GM18951 (cell line): ENCODE data around the gene EED.
"Not testable (repeated sequence)": the region's sequence is repeated elsewhere in the genome, so short reads cannot be mapped to it uniquely, and the experiment has no call there.

Experiments used
- POLR2A ChIP-seq: IDR thresholded peaks from 4 replicates; pipeline ENCODE4 v1.6.1; 2011; ENCODE audit warnings: mild to moderate bottlenecking; ENCODE audit not compliant: insufficient read length, insufficient read depth; ENCODE audit errors: extremely low read depth
- in situ Hi-C: fragments of 300-500 bp; cut with MboI; formaldehyde crosslinking; loops from one replicate; pipeline ENCODE4 v1.12.0; 2022; ENCODE audit warnings: low sequenced_read_pairs, mixed read lengths, inconsistent platforms; ENCODE audit not compliant: unreplicated experiment

Gene EED

DNA sequence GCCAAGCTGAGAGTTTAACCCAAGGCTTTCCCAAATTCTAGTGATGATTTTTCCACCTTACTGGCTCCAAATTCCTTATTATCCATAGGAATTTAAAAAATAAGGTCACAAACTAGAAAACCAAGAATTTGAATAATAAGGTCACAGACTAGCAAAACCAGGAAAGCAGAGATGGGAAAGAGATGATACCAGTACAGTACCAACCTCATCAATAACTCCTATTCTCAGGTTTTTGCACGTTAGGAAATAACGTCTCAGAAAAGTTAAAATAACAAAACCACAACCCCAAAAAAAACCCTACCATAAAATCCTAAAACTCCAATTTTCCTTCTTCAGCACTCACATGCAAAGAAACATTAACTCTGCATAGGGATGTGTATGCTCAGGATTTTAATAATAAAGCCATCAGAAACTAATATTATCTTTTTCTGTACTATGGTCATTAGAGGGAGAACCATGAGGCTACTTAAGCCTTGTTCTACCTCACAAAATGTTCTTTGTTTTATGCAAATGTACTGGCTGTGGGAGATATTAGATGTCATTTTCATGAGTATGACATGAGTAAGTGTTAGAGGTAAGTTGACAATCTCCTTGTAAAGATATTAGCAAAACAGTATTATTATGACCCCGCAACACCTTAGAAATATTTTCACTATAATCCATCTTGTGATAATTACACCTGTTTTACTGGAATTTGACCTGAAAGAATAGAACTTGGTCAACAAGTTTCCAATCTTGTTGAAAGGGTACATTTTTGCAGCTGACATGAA lies 16.1 kb upstream of the EED start:
- in situ Hi-C loops = no loop called here
- no peak for TF ChIP-seq POLR2A

DNA sequence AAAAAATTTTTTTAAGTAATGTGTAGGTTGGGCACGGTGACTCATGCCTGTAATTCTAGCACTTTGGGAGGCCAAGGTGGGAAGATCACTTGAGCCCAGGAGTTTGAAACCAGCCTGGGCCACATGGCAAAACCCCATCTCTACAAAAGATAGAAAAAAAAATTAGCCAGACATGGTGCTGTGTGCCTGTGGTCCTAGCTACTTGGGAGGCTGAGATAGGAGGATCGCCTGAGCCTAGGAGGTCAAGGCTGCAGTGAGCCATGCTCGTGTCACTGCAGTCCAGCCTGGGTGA lies 15.6 kb upstream of the EED start:
- in situ Hi-C loops = not testable (repeated sequence)

DNA sequence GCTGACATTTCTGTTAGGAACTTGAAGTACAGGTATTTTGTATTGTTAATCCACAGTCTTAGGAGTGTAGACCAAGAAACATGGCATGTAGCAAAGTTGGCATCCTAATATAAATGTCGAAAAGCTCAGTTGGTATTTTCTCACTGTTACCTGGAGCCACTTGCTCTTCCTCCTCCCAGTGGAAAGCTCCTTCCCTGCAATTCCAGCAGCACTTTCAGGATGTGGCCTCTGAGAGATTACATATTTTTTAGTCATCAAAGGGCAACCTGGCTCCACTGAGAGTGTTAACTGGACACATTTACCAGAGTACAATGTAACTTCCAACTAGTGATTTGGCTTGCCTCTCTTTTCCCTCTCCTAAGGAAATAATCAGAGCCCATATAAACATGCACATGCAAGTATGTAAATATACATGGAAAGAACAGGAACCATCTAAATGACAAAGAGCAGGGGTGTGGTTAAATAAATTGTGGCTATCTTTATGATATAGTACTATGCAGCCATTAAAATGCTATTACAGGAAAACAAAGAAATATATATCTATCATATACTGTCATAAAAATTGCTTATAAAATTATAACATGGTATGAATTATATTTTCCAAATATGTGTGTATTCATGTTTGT lies 14.3 kb upstream of the EED start:
- in situ Hi-C loops = no loop called here
- TF ChIP-seq POLR2A = no peak

GRCh38 chr11:86230921-86231434 lies 13.6 kb upstream of the EED start:
- TF ChIP-seq POLR2A = no peak
- in situ Hi-C loops = no loop called here

DNA sequence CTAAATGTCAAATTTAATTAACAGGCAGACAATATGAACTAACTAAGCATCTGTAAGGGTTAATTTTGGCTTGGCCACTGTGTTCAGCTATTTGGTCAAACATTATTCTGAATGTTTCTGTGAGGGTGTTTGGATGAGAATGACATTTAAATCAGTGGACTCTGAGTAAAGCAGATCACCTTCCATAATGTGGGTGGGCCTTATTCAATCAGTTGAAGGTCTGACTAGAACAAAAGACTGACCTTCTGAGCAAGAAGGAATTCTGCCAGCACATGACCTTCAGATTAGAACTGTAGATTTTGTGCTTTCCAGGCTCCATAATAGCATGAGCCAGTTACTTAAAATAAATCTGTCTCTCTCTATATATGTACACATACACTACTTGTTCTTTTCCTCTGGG lies 12.0 kb upstream of the EED start:
- TF ChIP-seq POLR2A = no peak
- in situ Hi-C loops = no loop called here

GRCh38 chr11:86234831-86235461 lies 9.6 kb upstream of the EED start:
- no peak for TF ChIP-seq POLR2A
- in situ Hi-C loops = no loop called here

- in situ Hi-C loops = no loop called here
These were observed 7.2 kb upstream of the EED start for GRCh38 chr11:86237267-86237804.

GRCh38 chr11:86240164-86240563 lies 4.4 kb upstream of the EED start:
- in situ Hi-C loops = no loop called here
- no peak for TF ChIP-seq POLR2A

More at GRCh38 chr11:86237267-86237804, 7.2 kb upstream of the EED start:
- TF ChIP-seq POLR2A = no peak

DNA sequence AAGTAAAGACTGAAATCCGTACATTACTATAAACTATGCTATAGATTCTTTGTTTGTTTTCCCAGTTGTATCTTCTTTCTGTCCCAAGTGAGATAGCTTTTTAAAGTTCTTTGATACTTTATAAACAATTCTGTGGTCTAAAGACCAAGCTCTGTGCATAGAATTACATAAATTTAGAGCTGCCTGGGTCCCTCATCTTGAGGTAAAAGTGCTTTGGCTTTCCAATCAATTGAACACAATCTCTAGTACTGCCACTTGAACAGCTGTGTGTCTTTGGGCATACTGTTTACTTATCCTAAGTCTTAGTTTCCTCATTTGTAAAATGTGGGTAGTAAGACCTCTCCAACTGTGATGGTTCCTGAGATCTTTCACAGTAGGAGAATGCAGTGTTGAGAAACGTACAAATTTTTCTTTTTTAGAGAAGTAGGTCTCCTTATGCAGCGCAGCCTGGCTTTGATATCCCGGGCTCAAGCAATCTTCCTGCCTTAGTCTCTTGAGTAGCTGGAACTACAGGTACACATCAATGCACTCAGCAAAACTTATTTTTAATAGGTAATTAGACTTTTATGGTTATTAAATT lies 2.5 kb upstream of the EED start:
- TF ChIP-seq POLR2A = no peak
- in situ Hi-C loops = no loop called here

- in situ Hi-C loops = no loop called here
- no peak for TF ChIP-seq POLR2A
These were observed 1.2 kb upstream of the EED start for GRCh38 chr11:86243396-86243795.

DNA sequence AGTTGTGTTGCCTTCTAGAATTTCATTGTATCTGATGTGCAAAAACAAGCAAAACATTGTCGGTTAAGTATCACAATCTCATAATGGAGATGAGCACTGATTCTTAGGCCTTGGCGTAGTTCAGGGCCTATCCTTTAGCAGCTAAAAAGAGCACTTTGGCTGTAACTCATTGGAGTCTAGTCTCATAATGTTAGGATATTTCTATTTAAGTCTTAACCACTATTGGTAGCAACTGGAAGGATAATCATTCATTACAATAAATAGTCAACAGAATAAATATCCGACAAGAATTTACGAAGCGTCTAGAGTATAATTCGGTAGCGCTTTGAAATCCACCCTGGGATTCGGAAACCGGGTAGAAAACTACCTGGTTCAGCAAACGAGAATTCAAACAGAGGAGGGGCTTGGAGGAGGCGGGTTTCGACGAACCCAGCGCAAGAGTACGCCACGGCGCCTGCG lies 461 bp upstream of the EED start:
- in situ Hi-C loops = no loop called here

GRCh38 chr11:86245369-86246292 lies 1.1 kb downstream of the EED start:
- no peak for TF ChIP-seq POLR2A
- in situ Hi-C loops = no loop called here

More for the DNA sequence above, 461 bp upstream of the EED start:
- TF ChIP-seq POLR2A = no peak
